ENCODE data around the gene ESR2.
A peak's percentile ranks its signal among the peaks of the same experiment; 100 is the strongest.

Gene ESR2

DNA sequence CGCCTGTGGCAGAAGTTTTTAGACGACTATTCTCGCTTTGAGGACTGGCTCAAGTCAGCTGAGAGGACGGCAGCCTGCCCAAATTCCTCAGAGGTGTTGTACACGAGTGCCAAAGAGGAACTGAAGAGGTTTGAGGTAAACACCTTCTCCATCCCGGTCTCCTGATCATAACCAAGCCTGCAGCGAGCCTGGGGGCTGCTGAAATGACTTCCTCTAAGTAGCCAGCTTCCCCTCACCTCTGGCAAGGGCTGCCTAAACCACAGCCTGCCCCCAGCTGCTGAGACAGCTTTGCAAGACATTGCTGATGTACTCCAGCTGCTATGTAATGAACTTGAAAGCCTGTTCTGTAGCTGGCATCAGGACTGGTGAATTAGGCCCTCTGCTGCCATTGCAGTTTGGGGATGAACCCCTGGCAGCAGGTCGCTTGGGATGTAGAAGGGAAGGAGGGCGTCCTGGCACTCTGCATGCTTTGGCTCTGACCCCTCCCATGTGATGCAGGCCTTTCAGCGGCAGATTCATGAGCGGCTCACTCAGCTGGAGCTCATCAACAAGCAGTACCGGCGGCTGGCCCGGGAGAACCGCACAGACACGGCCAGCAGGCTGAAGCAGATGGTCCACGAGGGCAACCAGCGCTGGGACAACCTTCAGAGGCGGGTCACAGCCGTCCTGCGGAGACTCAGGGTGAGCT lies 84.6 kb downstream of the ESR2 start:
- peak; percentile 55 for DNase-seq
- in situ Hi-C loops (cut with MboI; ENCODE audit: low pct_unique_long_range_greater_than_20kb, low sequenced_read_pairs), result no loop called here

GRCh38 chr14:64208981-64209380 lies 85.2 kb downstream of the ESR2 start:
- in situ Hi-C loops (cut with MboI; ENCODE audit: low pct_unique_long_range_greater_than_20kb, low sequenced_read_pairs), result no loop called here
- DNase-seq, result no peak

GRCh38 chr14:64208261-64208660 lies 85.9 kb downstream of the ESR2 start:
- in situ Hi-C loops (cut with MboI; ENCODE audit: low pct_unique_long_range_greater_than_20kb, low sequenced_read_pairs), result no loop called here
- DNase-seq, result no peak

DNA sequence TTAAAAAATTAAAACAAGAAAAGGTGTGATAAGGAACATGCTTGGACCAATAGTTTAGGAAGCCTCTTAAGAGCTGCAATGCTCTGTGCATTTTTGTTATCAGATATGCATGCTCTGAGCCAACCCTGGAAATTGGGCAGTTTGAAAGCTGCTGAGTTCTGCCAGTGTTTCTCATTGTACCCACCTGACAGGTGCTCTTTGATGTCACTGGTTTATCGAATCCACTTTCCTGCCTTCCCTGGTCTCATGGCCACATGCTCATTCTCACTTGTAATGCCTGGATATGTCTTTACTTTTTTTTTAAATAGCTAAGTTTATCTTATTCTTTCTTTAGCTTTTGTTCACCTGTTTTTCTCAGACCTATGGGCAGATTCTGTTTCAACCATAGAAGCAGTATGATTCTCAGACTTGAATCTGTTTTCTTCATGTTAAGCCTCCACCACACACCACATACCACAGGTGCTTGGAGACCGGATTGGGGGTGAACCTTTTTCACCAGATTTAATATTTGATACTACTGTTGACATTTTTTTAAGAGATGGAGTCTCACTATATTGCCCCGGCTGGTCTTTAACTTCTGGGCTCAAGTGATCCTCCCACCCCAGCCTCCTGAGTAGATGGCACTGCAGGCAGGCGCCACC lies 90.7 kb downstream of the ESR2 start:
- DNase-seq, result no peak
- in situ Hi-C loops (cut with MboI; ENCODE audit: low pct_unique_long_range_greater_than_20kb, low sequenced_read_pairs), result no loop called here

GRCh38 chr14:64202716-64203115 lies 91.5 kb downstream of the ESR2 start:
- in situ Hi-C loops (cut with MboI; ENCODE audit: low pct_unique_long_range_greater_than_20kb, low sequenced_read_pairs), result no loop called here
- DNase-seq, result no peak

- no peak for DNase-seq
- in situ Hi-C loops (cut with MboI; ENCODE audit: low pct_unique_long_range_greater_than_20kb, low sequenced_read_pairs), result no loop called here
Measured at GRCh38 chr14:64201921-64202545, 92.1 kb downstream of the ESR2 start.

- in situ Hi-C loops (cut with MboI; ENCODE audit: low pct_unique_long_range_greater_than_20kb, low sequenced_read_pairs), result no loop called here
Measured at GRCh38 chr14:64201296-64201695, 92.9 kb downstream of the ESR2 start.

GRCh38 chr14:64200170-64200569 lies 94.0 kb downstream of the ESR2 start:
- in situ Hi-C loops (cut with MboI; ENCODE audit: low pct_unique_long_range_greater_than_20kb, low sequenced_read_pairs), result no loop called here
- DNase-seq, result no peak

More at GRCh38 chr14:64201296-64201695, 92.9 kb downstream of the ESR2 start:
- DNase-seq, result no peak

GRCh38 chr14:64198486-64198885 lies 95.7 kb downstream of the ESR2 start:
- in situ Hi-C loops (cut with MboI; ENCODE audit: low pct_unique_long_range_greater_than_20kb, low sequenced_read_pairs), result no loop called here
- DNase-seq, result no peak

DNA sequence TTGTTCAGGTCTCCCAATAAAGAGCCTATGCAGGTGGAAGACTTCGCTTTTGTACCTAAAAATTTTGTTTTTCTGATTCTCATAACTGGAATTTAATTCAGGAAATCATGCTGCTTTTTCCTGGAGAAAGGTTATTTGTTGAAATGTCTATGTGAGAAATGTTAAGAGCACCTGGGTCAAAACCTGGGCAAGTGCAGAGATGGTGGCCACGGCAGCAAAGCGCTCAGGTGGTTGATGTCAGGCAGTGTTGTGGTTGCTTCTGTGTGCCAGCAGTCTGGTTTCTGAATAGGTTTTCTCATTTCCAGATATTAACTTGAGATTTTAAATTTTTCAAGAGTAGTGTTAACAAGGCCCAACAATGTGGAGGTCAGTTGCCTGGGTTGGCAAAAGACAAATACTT lies 96.2 kb downstream of the ESR2 start:
- in situ Hi-C loops (cut with MboI; ENCODE audit: low pct_unique_long_range_greater_than_20kb, low sequenced_read_pairs), result no loop called here
- DNase-seq, result no peak

DNA sequence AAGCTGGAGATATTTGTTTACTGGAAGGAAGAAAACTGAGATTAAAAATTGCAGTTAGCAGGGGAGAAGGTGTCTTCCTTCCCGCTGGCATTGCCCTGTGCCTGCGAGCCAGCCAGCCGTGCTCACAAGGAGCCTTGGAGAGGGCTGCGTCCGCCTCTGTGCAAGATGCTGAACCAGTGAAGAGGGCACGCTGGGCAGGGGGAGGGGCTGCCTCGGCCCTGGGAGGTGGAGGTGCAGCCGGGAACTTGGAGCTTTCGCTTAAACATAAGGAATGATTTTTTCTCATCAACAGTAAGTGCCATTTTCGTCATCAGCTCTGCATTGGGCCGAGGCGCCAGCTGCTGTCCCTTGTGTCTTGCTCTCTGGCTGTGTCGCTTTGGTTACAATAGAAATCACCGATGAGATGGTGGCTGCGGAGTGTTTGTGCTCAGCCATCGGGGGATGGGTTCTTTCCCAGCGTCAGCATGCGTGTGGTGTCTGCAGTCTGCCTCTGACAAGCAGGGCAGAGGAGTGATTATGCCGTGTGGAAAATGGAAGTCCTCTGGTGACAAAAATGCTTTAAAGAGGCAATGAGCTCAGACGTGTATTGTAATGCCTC lies 97.3 kb downstream of the ESR2 start:
- in situ Hi-C loops (cut with MboI; ENCODE audit: low pct_unique_long_range_greater_than_20kb, low sequenced_read_pairs), result no loop called here
- peak; percentile 47 for DNase-seq

GRCh38 chr14:64196056-64196455 lies 98.1 kb downstream of the ESR2 start:
- no peak for DNase-seq

DNA sequence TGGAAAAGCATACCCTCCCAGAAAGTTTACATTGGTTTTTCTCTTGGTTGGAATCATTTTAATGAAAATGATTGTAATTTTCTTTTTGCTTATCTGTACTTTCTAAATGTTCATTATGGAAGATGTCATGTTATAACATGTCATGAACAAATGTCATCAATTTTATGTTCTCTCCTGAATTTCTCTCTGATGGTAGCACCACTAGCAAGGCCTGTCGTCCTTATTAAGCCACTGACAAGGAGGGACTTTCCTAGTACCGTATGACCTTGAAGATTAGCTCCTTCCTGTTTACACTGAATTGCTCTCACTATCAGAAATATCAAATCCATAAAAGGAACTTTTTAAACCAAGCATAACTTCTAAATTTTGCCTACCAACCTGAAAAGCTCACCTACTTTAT lies 99.0 kb downstream of the ESR2 start:
- DNase-seq, result no peak
- in situ Hi-C loops (cut with MboI; ENCODE audit: low pct_unique_long_range_greater_than_20kb, low sequenced_read_pairs), result no loop called here

More at GRCh38 chr14:64196056-64196455, 98.1 kb downstream of the ESR2 start:
- in situ Hi-C loops (cut with MboI; ENCODE audit: low pct_unique_long_range_greater_than_20kb, low sequenced_read_pairs), result no loop called here

DNA sequence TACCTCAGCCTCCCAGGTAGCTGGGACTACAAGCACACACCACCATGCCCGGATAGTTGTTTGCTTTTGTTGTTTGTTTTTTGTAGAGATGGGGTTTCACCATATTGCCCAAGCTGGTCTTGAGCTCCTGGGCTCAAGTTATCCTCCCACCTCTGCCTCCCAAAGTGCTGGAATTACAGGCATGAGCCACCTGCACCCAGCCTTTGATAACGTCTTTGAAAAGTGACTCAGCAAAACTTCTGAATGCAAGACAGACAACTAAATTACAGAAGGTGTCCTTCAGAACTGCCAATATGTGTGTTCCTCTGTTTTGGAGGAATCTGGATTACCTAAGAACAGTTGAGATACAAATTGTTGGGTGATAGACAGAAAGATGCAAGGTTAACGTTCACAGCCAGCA lies 99.8 kb downstream of the ESR2 start:
- DNase-seq, result no peak
- in situ Hi-C loops (cut with MboI; ENCODE audit: low pct_unique_long_range_greater_than_20kb, low sequenced_read_pairs), result no loop called here

DNA sequence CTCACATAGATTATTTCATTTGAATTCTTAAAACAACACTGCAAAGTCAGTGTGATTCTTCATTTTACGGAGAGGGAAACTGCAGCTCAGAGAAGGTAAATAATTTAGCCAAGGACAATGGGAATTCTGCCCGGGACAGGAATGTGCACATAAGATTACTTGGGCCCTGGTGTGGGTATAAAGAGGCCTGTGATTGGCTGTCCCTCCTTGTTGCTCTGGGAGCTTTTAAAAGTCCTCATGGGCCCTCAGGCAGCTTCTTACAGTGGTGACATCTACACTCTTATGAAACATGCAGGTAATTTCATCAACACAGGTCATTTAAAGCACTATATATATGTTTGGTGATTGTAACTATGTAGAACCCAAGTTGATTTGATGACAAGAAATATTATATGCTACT lies 100.3 kb downstream of the ESR2 start:
- no peak for DNase-seq
- in situ Hi-C loops (cut with MboI; ENCODE audit: low pct_unique_long_range_greater_than_20kb, low sequenced_read_pairs), result no loop called here

DNA sequence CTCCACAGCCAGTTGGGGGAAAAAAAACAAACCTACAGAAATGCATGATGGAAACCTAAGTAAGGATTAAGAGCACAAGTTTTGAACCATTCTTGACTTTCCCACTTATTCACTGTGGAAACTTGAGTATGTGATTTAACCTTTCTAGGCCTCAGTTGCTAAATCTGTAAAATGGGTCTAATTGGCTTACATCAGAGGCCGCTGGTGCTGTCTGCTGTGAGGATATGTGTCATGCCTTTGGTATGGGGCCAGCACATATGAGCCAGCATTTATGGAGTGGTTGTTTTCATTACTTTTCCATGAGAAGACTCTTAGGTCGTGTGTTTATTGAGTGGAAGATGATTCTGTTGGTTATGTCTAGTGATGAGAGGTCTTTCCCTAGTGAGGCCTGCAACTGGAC lies 102.4 kb downstream of the ESR2 start:
- no peak for DNase-seq
- in situ Hi-C loops (cut with MboI; ENCODE audit: low pct_unique_long_range_greater_than_20kb, low sequenced_read_pairs), result no loop called here

- no peak for DNase-seq
- in situ Hi-C loops (cut with MboI; ENCODE audit: low pct_unique_long_range_greater_than_20kb, low sequenced_read_pairs), result no loop called here
Measured at GRCh38 chr14:64190974-64191502, 103.1 kb downstream of the ESR2 start.

GRCh38 chr14:64187331-64187730 lies 106.8 kb downstream of the ESR2 start:
- DNase-seq, result no peak
- in situ Hi-C loops (cut with MboI; ENCODE audit: low pct_unique_long_range_greater_than_20kb, low sequenced_read_pairs), result no loop called here

GRCh38 chr14:64186231-64187129 lies 107.7 kb downstream of the ESR2 start:
- in situ Hi-C loops (cut with MboI; ENCODE audit: low pct_unique_long_range_greater_than_20kb, low sequenced_read_pairs), result no loop called here
- no peak for DNase-seq

Data from KBM-7 (cell line).